ENCODE measurements around the gene THADA.
"Not testable (repeated sequence)": the region's sequence is repeated elsewhere in the genome, so short reads cannot be mapped to it uniquely, and the experiment has no call there.

The THADA gene

DNA sequence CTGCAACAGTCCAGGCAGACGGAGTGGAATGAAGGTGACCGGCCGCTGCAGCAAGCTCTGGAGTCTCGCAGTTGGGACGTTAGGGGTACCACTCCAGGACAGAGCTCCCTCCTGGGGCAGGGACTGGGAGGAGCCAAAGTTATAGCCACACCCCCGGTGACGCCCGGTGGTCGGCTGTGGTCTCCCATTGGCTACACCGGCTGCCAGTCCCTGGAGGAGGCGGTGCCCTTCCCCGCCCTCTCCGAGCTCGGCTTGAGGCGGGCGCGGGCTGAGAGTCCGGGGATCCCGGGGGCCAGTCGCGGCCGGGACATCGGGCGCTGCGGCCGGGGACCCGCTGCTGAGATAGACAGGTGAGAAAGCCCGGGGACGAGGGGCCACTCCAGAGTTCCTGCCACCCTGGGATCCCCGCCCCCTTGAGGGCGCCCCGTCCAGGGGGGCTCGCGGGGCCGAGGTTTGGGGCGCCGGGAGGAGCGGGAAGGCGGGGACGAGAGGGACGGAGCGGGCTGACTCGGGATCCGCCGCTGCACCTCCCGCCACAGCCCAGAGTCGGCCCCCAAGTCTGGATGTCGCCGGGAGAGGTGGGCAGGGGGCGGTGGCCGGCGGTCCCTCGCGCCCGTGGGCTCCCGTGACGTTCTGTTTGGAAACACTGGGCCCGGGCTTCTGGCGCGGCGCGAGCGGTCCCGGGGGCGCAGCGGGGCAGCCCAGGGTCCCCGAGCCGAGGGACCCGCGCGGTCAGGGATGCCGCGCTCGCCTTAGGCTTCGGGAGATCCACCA, 41.4 kb upstream of the THADA start, which contains the start of gene PLEKHH2:
TSS of gene PLEKHH2 (plus strand) at position 231 of the 774 bp plus-strand sequence. CDS start 7,414 bp downstream, outside the sequence.
- Histone ChIP-seq H3K4me1 (ENCODE audit: control insufficient read depth, low read length) (peaks cover 21% of the 10 kb centered on the region), H3K27ac (ENCODE audit: low read depth, low read length) (no peak within 1 kb of the TSS), H3K4me2 (ENCODE audit: low read length) (peak within 1 kb of the TSS; percentile 23; the same call in 1 of the 2 replicates), H3K36me3 (ENCODE audit: control insufficient read depth, low read length) (no peaks in the 10 kb centered on the region), H3K9me3 (ENCODE audit: control insufficient read depth, insufficient read depth, low read length) (0 out of 2 replicates have a peak, but pooled peaks cover 2% of the 10 kb centered on the region), H3K79me2 (ENCODE audit: control insufficient read depth, low read length) (no peaks in the 10 kb centered on the region), H3F3A (ENCODE audit: control insufficient read depth, insufficient read depth) (no peaks in the 10 kb centered on the region), H3K4me3 (ENCODE audit: low read length) (no peak within 1 kb of the TSS; the same call in 1 of the 2 replicates), H4K20me1 (ENCODE audit: control insufficient read depth, insufficient read depth, low read depth, low read length) (no peaks in the 10 kb centered on the region), H3K9me2 (replicated peaks; ENCODE audit: control insufficient read depth, low read length) (no peaks in the 10 kb centered on the region), H3K27me3 (ENCODE audit: control insufficient read depth, low read length) (peaks cover 26% of the 10 kb centered on the region)
- TF ChIP-seq EZH2phosphoT487 (IDR thresholded peaks at IDR 0.05; ENCODE audit: borderline replicate concordance, low read length), result no peak
- TF ChIP-seq, protein P1, sequence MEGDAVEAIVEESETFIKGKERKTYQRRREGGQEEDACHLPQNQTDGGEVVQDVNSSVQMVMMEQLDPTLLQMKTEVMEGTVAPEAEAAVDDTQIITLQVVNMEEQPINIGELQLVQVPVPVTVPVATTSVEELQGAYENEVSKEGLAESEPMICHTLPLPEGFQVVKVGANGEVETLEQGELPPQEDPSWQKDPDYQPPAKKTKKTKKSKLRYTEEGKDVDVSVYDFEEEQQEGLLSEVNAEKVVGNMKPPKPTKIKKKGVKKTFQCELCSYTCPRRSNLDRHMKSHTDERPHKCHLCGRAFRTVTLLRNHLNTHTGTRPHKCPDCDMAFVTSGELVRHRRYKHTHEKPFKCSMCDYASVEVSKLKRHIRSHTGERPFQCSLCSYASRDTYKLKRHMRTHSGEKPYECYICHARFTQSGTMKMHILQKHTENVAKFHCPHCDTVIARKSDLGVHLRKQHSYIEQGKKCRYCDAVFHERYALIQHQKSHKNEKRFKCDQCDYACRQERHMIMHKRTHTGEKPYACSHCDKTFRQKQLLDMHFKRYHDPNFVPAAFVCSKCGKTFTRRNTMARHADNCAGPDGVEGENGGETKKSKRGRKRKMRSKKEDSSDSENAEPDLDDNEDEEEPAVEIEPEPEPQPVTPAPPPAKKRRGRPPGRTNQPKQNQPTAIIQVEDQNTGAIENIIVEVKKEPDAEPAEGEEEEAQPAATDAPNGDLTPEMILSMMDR (IDR thresholded peaks at IDR 0.05; ENCODE audit: low read depth, low read length, poor library complexity, severe bottlenecking), result no peak

DNA sequence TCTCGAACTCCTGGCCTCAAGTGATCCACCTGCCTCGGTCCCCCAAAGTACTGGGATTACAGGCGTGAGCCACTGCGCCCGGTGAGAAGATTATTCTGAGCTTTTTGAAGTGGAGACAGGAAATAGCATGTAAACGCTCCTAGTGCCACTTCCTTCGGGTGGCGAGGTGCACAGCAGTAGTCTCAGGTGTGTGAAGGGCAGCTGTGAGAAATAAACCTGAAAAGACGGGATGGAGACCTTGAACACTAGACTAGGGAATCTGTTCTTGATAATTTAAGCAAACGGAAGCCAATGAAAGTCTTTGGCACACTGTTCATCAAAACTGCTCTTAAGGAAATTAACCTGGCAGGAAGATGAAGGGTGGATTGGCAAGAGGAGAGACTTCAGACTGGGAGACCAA, 40.8 kb upstream of the THADA start:
- Histone ChIP-seq H3K79me2 (ENCODE audit: control insufficient read depth, low read length) (no peaks in the 10 kb centered on the region), H3K36me3 (ENCODE audit: control insufficient read depth, low read length) (no peaks in the 10 kb centered on the region), H3K27ac (ENCODE audit: low read depth, low read length) (no peak overlapping the region), H3K4me1 (ENCODE audit: control insufficient read depth, low read length) (peaks cover 21% of the 10 kb centered on the region), H3K9me3 (ENCODE audit: control insufficient read depth, insufficient read depth, low read length) (0 out of 2 replicates have a peak, but pooled peaks cover 2% of the 10 kb centered on the region), H4K20me1 (ENCODE audit: control insufficient read depth, insufficient read depth, low read depth, low read length) (no peaks in the 10 kb centered on the region), H3K27me3 (ENCODE audit: control insufficient read depth, low read length) (peaks cover 30% of the 10 kb centered on the region), H3K4me3 (ENCODE audit: low read length) (no peak overlapping the region; the same call in 1 of the 2 replicates), H3K9me2 (replicated peaks; ENCODE audit: control insufficient read depth, low read length) (no peaks in the 10 kb centered on the region), H3K4me2 (ENCODE audit: low read length) (peak overlapping the region; percentile 23; the same call in 1 of the 2 replicates), H3F3A (ENCODE audit: control insufficient read depth, insufficient read depth) (no peaks in the 10 kb centered on the region)
- TF ChIP-seq, protein P1 (IDR thresholded peaks at IDR 0.05; ENCODE audit: low read depth, low read length, poor library complexity, severe bottlenecking), result no peak
- no peak for TF ChIP-seq EZH2phosphoT487 (IDR thresholded peaks at IDR 0.05; ENCODE audit: borderline replicate concordance, low read length)

DNA sequence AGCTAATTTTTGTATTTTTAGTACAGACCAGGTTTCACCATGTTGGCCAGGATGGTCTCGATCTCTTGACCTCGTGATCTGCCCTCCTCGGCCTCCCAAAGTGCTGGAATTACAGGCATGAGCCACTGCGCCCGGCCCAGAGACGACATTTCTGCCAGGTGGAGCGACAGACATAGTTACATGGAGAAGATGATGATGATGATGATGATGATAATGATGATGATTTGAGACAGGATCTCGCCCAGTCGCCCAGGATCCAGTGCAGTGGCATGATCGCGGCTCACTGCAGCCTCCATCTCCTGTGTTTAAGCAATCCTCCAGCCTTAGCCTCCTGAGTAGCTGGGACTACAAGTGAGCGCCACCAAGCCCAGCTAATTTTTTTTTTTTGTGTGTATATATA, 40.3 kb upstream of the THADA start:
- H4K20me1 ChIP-seq (ENCODE audit: control insufficient read depth, insufficient read depth, low read depth, low read length); H3F3A ChIP-seq (ENCODE audit: control insufficient read depth, insufficient read depth); H3K9me3 ChIP-seq (ENCODE audit: control insufficient read depth, insufficient read depth, low read length); H3K79me2 ChIP-seq (ENCODE audit: control insufficient read depth, low read length); H3K9me2 ChIP-seq (replicated peaks; ENCODE audit: control insufficient read depth, low read length); H3K36me3 ChIP-seq (ENCODE audit: control insufficient read depth, low read length); H3K4me3 ChIP-seq (ENCODE audit: low read length); H3K27ac ChIP-seq (ENCODE audit: low read depth, low read length); H3K4me2 ChIP-seq (ENCODE audit: low read length): not testable (repeated sequence)
- Histone ChIP-seq H3K27me3 (ENCODE audit: control insufficient read depth, low read length) (peaks cover 31% of the 10 kb centered on the region), H3K4me1 (ENCODE audit: control insufficient read depth, low read length) (peaks cover 21% of the 10 kb centered on the region)

Data from DOHH2 (cell line).